Prostate gland (tissue), 2 donors: Measurements from ENCODE around the gene KHNYN. TPM values are rescaled to one million over a fixed set of nuclear protein-coding genes. Genes with fewer than 3 reads are reported as not detected.

Experiments used
- DNase-seq: peaks from one replicate; pipeline ENCODE4 v3.0.0-alpha.2; 2019; ENCODE audit warnings: low spot score
- H3K27ac ChIP-seq, 2 donors: fragments of 200-600 bp; sonication (generic); 2 replicates each; pipeline ENCODE4 v1.5.1; 2017 to 2019
- H3K27me3 ChIP-seq: fragments of 200-600 bp; sonication (generic); replicated peaks from 2 replicates; pipeline ENCODE4 v1.5.1; 2019; ENCODE audit not compliant: insufficient read depth
- H3K36me3 ChIP-seq, 2 donors: fragments of 200-600 bp; sonication (generic); 1 replicate in 1 of 2; 2 replicates in 1 of 2; pipeline versions ENCODE4 v1.5.1 to v1.8.1; 2017 to 2019
- H3K4me1 ChIP-seq: fragments of 200-600 bp; sonication (generic); replicated peaks from 2 replicates; pipeline ENCODE4 v1.5.1; 2019
- H3K4me3 ChIP-seq, 2 donors: fragments of 200-600 bp; sonication (generic); 2 replicates each; pipeline ENCODE4 v1.5.1; 2017 to 2019
- H3K9me3 ChIP-seq: fragments of 200-600 bp; sonication (generic); 2 replicates; pipeline ENCODE4 v1.5.1; 2017
- POLR2A ChIP-seq: fragments of 450-650 bp; IDR thresholded peaks from one replicate; pipeline ENCODE4 v1.6.1; 2016; ENCODE audit warnings: antibody characterized with exemption, mild to moderate bottlenecking
- POLR2AphosphoS5 ChIP-seq: sonication (generic); formaldehyde crosslinking; IDR thresholded peaks from one replicate; pipeline ENCODE4 v1.6.1; 2017; ENCODE audit warnings: antibody characterized with exemption
- WGBS: methylation state at CpG from one replicate; pipeline ENCODE4 v1.1.5; 2018; 5-methylcytosine and 5-hydroxymethylcytosine counted together
- intact Hi-C: fragments of 100-400 bp; cut with DNase I; formaldehyde crosslinking; loops from one replicate; pipeline ENCODE4 v1.14.2; 2022
- total RNA-seq, 2 donors: library from RNA; depleted of rRNA; stranded (reverse); fragments of >200 nt; gene quantifications; one replicate each; pipeline ENCODE4 v1.1.0, GENCODE V29; 2016
- TF ChIP-seq, protein P1 (sequence below), 4 experiments: fragments of 200-600 bp in 2 of 4; fragments of 450-650 bp in 2 of 4; sonication (generic) in 2 of 4; IDR thresholded peaks; 1 replicate in 3 of 4; 2 replicates in 1 of 4; pipeline ENCODE4 v1.5.1; 2016 to 2019; ENCODE audit warnings: antibody characterized with exemption in 4 of 4, mild to moderate bottlenecking in 2 of 4, moderate library complexity in 2 of 4

KHNYN gene
- total RNA-seq, 2 donors from 2014 or later: 57.0 to 91.2 TPM

GRCh38 chr14:24439830-24440605, 10.3 kb downstream of the KHNYN start:
- no peak for TF ChIP-seq POLR2A
- TF ChIP-seq, protein P1, sequence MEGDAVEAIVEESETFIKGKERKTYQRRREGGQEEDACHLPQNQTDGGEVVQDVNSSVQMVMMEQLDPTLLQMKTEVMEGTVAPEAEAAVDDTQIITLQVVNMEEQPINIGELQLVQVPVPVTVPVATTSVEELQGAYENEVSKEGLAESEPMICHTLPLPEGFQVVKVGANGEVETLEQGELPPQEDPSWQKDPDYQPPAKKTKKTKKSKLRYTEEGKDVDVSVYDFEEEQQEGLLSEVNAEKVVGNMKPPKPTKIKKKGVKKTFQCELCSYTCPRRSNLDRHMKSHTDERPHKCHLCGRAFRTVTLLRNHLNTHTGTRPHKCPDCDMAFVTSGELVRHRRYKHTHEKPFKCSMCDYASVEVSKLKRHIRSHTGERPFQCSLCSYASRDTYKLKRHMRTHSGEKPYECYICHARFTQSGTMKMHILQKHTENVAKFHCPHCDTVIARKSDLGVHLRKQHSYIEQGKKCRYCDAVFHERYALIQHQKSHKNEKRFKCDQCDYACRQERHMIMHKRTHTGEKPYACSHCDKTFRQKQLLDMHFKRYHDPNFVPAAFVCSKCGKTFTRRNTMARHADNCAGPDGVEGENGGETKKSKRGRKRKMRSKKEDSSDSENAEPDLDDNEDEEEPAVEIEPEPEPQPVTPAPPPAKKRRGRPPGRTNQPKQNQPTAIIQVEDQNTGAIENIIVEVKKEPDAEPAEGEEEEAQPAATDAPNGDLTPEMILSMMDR (IDR thresholded peaks at IDR 0.05): no peak
- TF ChIP-seq POLR2AphosphoS5: no peak
- Histone ChIP-seq H3K4me1 (peaks cover 10% of the 10 kb centered on the region), H3K27ac (peak overlapping the region in 1 of 2 donors; percentile 27), H3K4me3 (no peak overlapping the region), H3K9me3 (no peaks in the 10 kb centered on the region), H3K36me3 (peaks cover 3 to 19% of the 10 kb centered on the region in 2 donors), H3K27me3 (no peaks in the 10 kb centered on the region)
- DNase-seq: no peak
- WGBS: 70% methylated on average over 13 of the region's 15 CpGs
- intact Hi-C loops: loop anchor here (5.0 kb wide), 1 partner anchor 198 kb away; the partner anchor contains the start of gene TINF2

GRCh38 chr14:24440606-24441399, 11.0 kb downstream of the KHNYN start:
- no peaks in the 10 kb centered on the region for H3K9me3 ChIP-seq
- no peak for DNase-seq
- H3K27me3 ChIP-seq: no peaks in the 10 kb centered on the region
- peaks cover 6% of the 10 kb centered on the region for H3K4me1 ChIP-seq
- peak overlapping the region in 1 of 2 donors; percentile 98 for H3K27ac ChIP-seq
- intact Hi-C loops: loop anchor here (5.0 kb wide), 1 partner anchor 199 kb away; the partner anchor contains the start of gene TINF2
- 84% methylated on average over 8 of the region's 8 CpGs for WGBS
- no peak overlapping the region for H3K4me3 ChIP-seq
- TF ChIP-seq POLR2A (no peak), POLR2AphosphoS5 (no peak)
- TF ChIP-seq, protein P1 (IDR thresholded peaks at IDR 0.05): no peak
- H3K36me3 ChIP-seq: peaks cover 3 to 19% of the 10 kb centered on the region in 2 donors

GRCh38 chr14:24441485-24441884, 11.7 kb downstream of the KHNYN start:
- H3K27ac ChIP-seq: peak overlapping the region; percentile 98 to 99
- WGBS: 50% methylated on average over 5 of the region's 5 CpGs
- TF ChIP-seq, protein P1 (IDR thresholded peaks at IDR 0.05): no peak
- no peak for TF ChIP-seq POLR2A
- no peak for TF ChIP-seq POLR2AphosphoS5
- peaks cover 6% of the 10 kb centered on the region for H3K4me1 ChIP-seq
- intact Hi-C loops: loop anchor here (5.0 kb wide), 1 partner anchor 199 kb away; the partner anchor contains the start of gene TINF2
- peaks cover 3 to 19% of the 10 kb centered on the region in 2 donors for H3K36me3 ChIP-seq
- no peak for DNase-seq
- peak overlapping the region in 1 of 2 donors; percentile 79 for H3K4me3 ChIP-seq
- H3K9me3 ChIP-seq: no peaks in the 10 kb centered on the region
- no peaks in the 10 kb centered on the region for H3K27me3 ChIP-seq

- TF ChIP-seq POLR2AphosphoS5: no peak
- no peak for TF ChIP-seq POLR2A
- TF ChIP-seq, protein P1 (IDR thresholded peaks at IDR 0.05): no peak
- no peak for DNase-seq
- peak overlapping the region; percentile 98 to 99 for H3K27ac ChIP-seq
- under 1% methylated on average over 12 of the region's 12 CpGs for WGBS
- H3K36me3 ChIP-seq: peaks cover 3 to 19% of the 10 kb centered on the region in 2 donors
- intact Hi-C loops: loop anchor here (5.0 kb wide), 1 partner anchor 200 kb away; the partner anchor contains the start of gene TINF2
- H3K4me1 ChIP-seq: peaks cover 6% of the 10 kb centered on the region
- H3K9me3 ChIP-seq: no peaks in the 10 kb centered on the region
- no peaks in the 10 kb centered on the region for H3K27me3 ChIP-seq
- peak overlapping the region; percentile 67 to 79 for H3K4me3 ChIP-seq
Measured at GRCh38 chr14:24441904-24442239, 12.1 kb downstream of the KHNYN start.
